ENCODE data around the gene IFNGR2.

IFNGR2 gene

GRCh38 chr21:33424214-33424613, 21.0 kb downstream of the IFNGR2 start:
- no peak overlapping the region for H3K4me3 ChIP-seq (replicated peaks; ENCODE audit: low read depth, low read length)
- no peak for TF ChIP-seq CTCF (IDR thresholded peaks at IDR 0.05; ENCODE audit: low read length, missing control alignments)
- no peak for DNase-seq (ENCODE audit: low read depth)

GRCh38 chr21:33425825-33426224, 22.6 kb downstream of the IFNGR2 start:
- no peak for DNase-seq (ENCODE audit: low read depth)
- TF ChIP-seq CTCF (IDR thresholded peaks at IDR 0.05; ENCODE audit: low read length, missing control alignments) = no peak
- H3K4me3 ChIP-seq (replicated peaks; ENCODE audit: low read depth, low read length) = no peak overlapping the region

GRCh38 chr21:33427051-33427450, 23.8 kb downstream of the IFNGR2 start:
- H3K4me3 ChIP-seq (replicated peaks; ENCODE audit: low read depth, low read length) = no peak overlapping the region
- DNase-seq (ENCODE audit: low read depth) = no peak
- no peak for TF ChIP-seq CTCF (IDR thresholded peaks at IDR 0.05; ENCODE audit: low read length, missing control alignments)

GRCh38 chr21:33428669-33429068, 25.5 kb downstream of the IFNGR2 start:
- no peak for DNase-seq (ENCODE audit: low read depth)
- H3K4me3 ChIP-seq (replicated peaks; ENCODE audit: low read depth, low read length) = no peak overlapping the region
- no peak for TF ChIP-seq CTCF (IDR thresholded peaks at IDR 0.05; ENCODE audit: low read length, missing control alignments)

- H3K4me3 ChIP-seq (replicated peaks; ENCODE audit: low read depth, low read length) = no peak overlapping the region
- no peak for TF ChIP-seq CTCF (IDR thresholded peaks at IDR 0.05; ENCODE audit: low read length, missing control alignments)
- no peak for DNase-seq (ENCODE audit: low read depth)
These were observed 27.6 kb downstream of the IFNGR2 start for GRCh38 chr21:33430858-33431257.

GRCh38 chr21:33432496-33432895, 29.3 kb downstream of the IFNGR2 start:
- no peak overlapping the region for H3K4me3 ChIP-seq (replicated peaks; ENCODE audit: low read depth, low read length)
- no peak for DNase-seq (ENCODE audit: low read depth)
- no peak for TF ChIP-seq CTCF (IDR thresholded peaks at IDR 0.05; ENCODE audit: low read length, missing control alignments)

GRCh38 chr21:33433001-33433400, 29.8 kb downstream of the IFNGR2 start:
- no peak overlapping the region for H3K4me3 ChIP-seq (replicated peaks; ENCODE audit: low read depth, low read length)
- no peak for TF ChIP-seq CTCF (IDR thresholded peaks at IDR 0.05; ENCODE audit: low read length, missing control alignments)
- DNase-seq (ENCODE audit: low read depth) = no peak

All from fibroblast of pulmonary artery (primary cell).